GM12878 (cell line): Measurements from ENCODE around the gene VSTM2B. TPM values are rescaled to one million over a fixed set of nuclear protein-coding genes. Genes with fewer than 3 reads are reported as not detected.

Experiments
- ATAC-seq: fragments of 200-7000 bp; cut with Tn5 transposase; 3 replicates; pipeline ENCODE4 v1.9.1; 2020; ENCODE audit warnings: mild to moderate bottlenecking, moderate library complexity
- BruUV-seq: library from RNA; stranded (reverse); fragments of 400-500 nt; replicated peaks from 2 replicates; lab custom pipeline; 2021; lab: Mats Ljungman, UMichigan
- CTCF ChIA-PET: fragments of 300-600 bp; sonication (Branson Sonifier 250); formaldehyde crosslinking; extraction: SDS; loops from one replicate; lab custom pipeline; 2021; ENCODE audit warnings: inconsistent platforms; lab: Yijun Ruan, JAX
- POLR2A ChIA-PET: fragments of 350-600 bp; formaldehyde crosslinking; extraction: SDS; loops from one replicate; lab custom pipeline; 2021; ENCODE audit warnings: inconsistent platforms; lab: Charles Lee
- RAD21 ChIA-PET: fragments of 300-600 bp; sonication (Branson Sonifier 250); formaldehyde crosslinking; loops from one replicate; lab custom pipeline; 2023; ENCODE audit warnings: antibody characterized with exemption; ENCODE audit not compliant: unreplicated experiment; lab: Charles Lee
- SMC1A ChIA-PET: fragments of 300-600 bp; sonication (Branson Sonifier 250); formaldehyde crosslinking; loops from one replicate; lab custom pipeline; 2023; ENCODE audit not compliant: unreplicated experiment, uncharacterized antibody; lab: Charles Lee
- DNase-seq: peaks from one replicate; pipeline ENCODE4 v3.0.0-alpha.2; 2011; ENCODE audit warnings: low read depth, low spot score
- FAIRE-seq: peaks from 3 replicates; lab custom pipeline; 2011; peaks lifted over from hg19 to GRCh38; lab: Jason Lieb, UNC
- H2AFZ ChIP-seq: 2 replicates; pipeline ENCODE4 v1.6.0; 2011; ENCODE audit warnings: low read depth, low read length, control low read depth; ENCODE audit not compliant: control insufficient read depth
- H3K27ac ChIP-seq: 2 replicates; pipeline ENCODE4 v1.5.1; 2011; ENCODE audit warnings: control low read depth; ENCODE audit not compliant: control insufficient read depth, insufficient read depth
- H3K27me3 ChIP-seq, 2 experiments: replicated peaks in 1 of 2; 2 replicates each; pipeline versions ENCODE4 v1.6.0 to v1.6.1; 2011; ENCODE audit warnings: low read length in 1 of 2; ENCODE audit not compliant: control insufficient read depth in 2 of 2, insufficient read depth in 2 of 2
- H3K36me3 ChIP-seq, 2 experiments: 2 replicates each; pipeline ENCODE4 v1.5.1; 2011; ENCODE audit warnings: low read length in 1 of 2; ENCODE audit not compliant: control insufficient read depth in 2 of 2, insufficient read depth in 2 of 2
- H3K4me1 ChIP-seq: 2 replicates; pipeline ENCODE4 v1.6.1; 2011; ENCODE audit warnings: mild to moderate bottlenecking, low read length, moderate library complexity, mixed read lengths; ENCODE audit not compliant: control insufficient read depth, insufficient read depth
- H3K4me2 ChIP-seq: 2 replicates; pipeline ENCODE4 v1.6.0; 2011; ENCODE audit warnings: control low read depth; ENCODE audit not compliant: control insufficient read depth, insufficient read depth
- H3K4me3 ChIP-seq: fragments of 200-600 bp; sonication (generic); 2 replicates; pipeline ENCODE4 v1.5.1; 2016
- H3K79me2 ChIP-seq: 2 replicates; pipeline ENCODE4 v1.6.0; 2011; ENCODE audit warnings: low read length; ENCODE audit not compliant: control insufficient read depth, insufficient read depth
- H3K9ac ChIP-seq: 2 replicates; pipeline ENCODE4 v1.8.0; 2011; ENCODE audit warnings: low read length, control low read depth, mixed read lengths; ENCODE audit not compliant: control insufficient read depth, insufficient read depth
- H3K9me3 ChIP-seq: replicated peaks from 3 replicates; pipeline ENCODE4 v1.5.1; 2011; ENCODE audit warnings: mild to moderate bottlenecking, low read length; ENCODE audit not compliant: control insufficient read depth, insufficient read depth
- H4K20me1 ChIP-seq: 2 replicates; pipeline ENCODE4 v1.6.0; 2011; ENCODE audit not compliant: control insufficient read depth, insufficient read depth
- BCL11A ChIP-seq: IDR thresholded peaks from 2 replicates; pipeline ENCODE4 v1.6.1; 2011; ENCODE audit warnings: low read depth, low read length
- FOS ChIP-seq: IDR thresholded peaks from 3 replicates; pipeline ENCODE4 v1.6.1; 2011; ENCODE audit warnings: borderline replicate concordance; ENCODE audit not compliant: insufficient read length; ENCODE audit errors: extremely low read depth
- FOXK2 ChIP-seq: fragments of 450-650 bp; IDR thresholded peaks from 2 replicates; pipeline ENCODE4 v1.6.1; 2017; ENCODE audit warnings: mild to moderate bottlenecking, moderate library complexity
- MLLT1 ChIP-seq: fragments of 450-650 bp; IDR thresholded peaks from 2 replicates; pipeline ENCODE4 v1.6.1; 2016; ENCODE audit warnings: mild to moderate bottlenecking
- RELA ChIP-seq: fragments of 450-650 bp; IDR thresholded peaks from 2 replicates; pipeline ENCODE4 v1.8.0; 2014; ENCODE audit warnings: borderline replicate concordance; ENCODE audit not compliant: partially characterized antibody
- ZSCAN29 ChIP-seq: fragments of 450-650 bp; IDR thresholded peaks from 2 replicates; pipeline ENCODE4 v1.6.1; 2017; ENCODE audit warnings: mild to moderate bottlenecking, moderate library complexity
- WGBS: methylation state at CpG from one replicate; pipeline ENCODE4 v1.1.6; 2016; ENCODE audit warnings: low lambda C conversion rate; ENCODE audit not compliant: insufficient replicate concordance, insufficient coverage; ENCODE audit errors: missing lambda C conversion rate; 5-methylcytosine and 5-hydroxymethylcytosine counted together
- in situ Hi-C: fragments of 300-500 bp; cut with MboI; formaldehyde crosslinking; loops from 9 replicates; pipeline ENCODE4 v1.14.3; 2018; ENCODE audit warnings: mixed read lengths
- intact Hi-C: fragments of 100-400 bp; cut with micrococcal nuclease; formaldehyde crosslinking; loops from one replicate; pipeline ENCODE4 v1.14.2; 2022; ENCODE audit not compliant: unreplicated experiment
- polyA plus RNA-seq, 11 experiments: library from polyadenylated mRNA; depleted of rRNA in 4 of 11; unstranded in 6 of 11; stranded (reverse) in 5 of 11; fragments of >200 nt; fragmentation: Nextera tagmentation in 4 of 11; fragmentation: Illumina TruSeq in 1 of 11; extraction: Ambion mirVana in 4 of 11; extraction: Trizol in 1 of 11; gene quantifications; 1 replicate in 1 of 11; 2 replicates in 10 of 11; pipeline versions ENCODE4 v1.2.1 to v1.2.3, GENCODE V29; 2011 to 2016; ENCODE audit warnings: inconsistent platforms in 2 of 11, missing spikeins in 2 of 11, low read depth in 1 of 11
- total RNA-seq, 4 experiments: library from RNA; depleted of rRNA in 3 of 4; stranded (reverse); fragments of >200 nt in 3 of 4; fragmentation: Illumina TruSeq in 1 of 4; extraction: Trizol in 1 of 4; gene quantifications; 2 replicates each; pipeline versions ENCODE4 v1.2.1 to v1.2.3, GENCODE V29; 2013 to 2021

The VSTM2B gene
- total and polyA plus RNA-seq, 10 of the 15 experiments (the other 5 are each of a cell fraction or from before 2014, with no cell fraction given): not detected

GRCh38 chr19:29528350-29528945 lies 2.7 kb downstream of the VSTM2B start (continued):
- TF ChIP-seq MLLT1: no peak
- TF ChIP-seq ZSCAN29: no peak

DNA sequence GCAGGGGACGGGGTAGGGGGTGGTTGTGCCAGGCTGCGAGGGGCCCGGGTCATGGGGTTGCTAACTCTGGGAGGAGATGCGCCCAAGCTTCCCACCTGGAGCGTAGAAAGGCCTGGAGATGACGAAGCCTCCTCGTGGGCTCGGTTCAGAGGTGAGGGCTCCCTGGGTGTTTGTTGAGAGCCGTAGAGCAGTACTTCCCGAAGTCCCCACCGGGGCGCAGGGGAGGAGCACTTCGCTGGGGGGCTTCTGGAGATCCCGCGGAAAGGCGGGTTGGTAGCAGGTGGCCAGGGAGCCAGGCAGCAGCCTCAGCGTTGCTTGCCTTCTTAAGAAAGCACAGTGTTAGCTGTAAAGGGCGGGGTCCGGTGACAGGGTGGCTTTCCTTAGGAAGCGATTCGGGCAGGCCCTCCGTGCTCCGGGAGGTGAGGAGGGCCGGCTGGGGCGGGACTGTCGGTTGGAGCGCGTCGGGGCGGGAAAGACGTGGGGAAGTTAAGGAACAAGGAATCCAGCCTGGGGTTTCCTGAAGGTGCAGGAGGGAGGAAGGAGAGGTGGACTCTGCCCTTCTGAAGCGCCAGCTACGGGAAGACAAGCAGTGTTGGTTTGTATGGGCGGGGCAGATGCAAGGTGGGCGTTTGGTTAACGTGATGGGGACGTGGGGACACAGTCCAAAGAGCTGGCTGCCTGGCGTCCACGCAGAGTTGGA lies 3.3 kb downstream of the VSTM2B start:
- ChIA-PET SMC1A (no interaction called here), POLR2A (no interaction called here), RAD21 (no interaction called here)
- Histone ChIP-seq H3K27ac (no peak overlapping the region), H3K79me2 (no peaks in the 10 kb centered on the region), H3K4me3 (no peak overlapping the region), H3K4me1 (no peaks in the 10 kb centered on the region), H3K36me3 (no peaks in the 10 kb centered on the region), H4K20me1 (no peaks in the 10 kb centered on the region), H2AFZ (no peak overlapping the region), H3K9ac (no peak overlapping the region), H3K4me2 (no peak overlapping the region), H3K9me3 (no peaks in the 10 kb centered on the region)
- 21% methylated on average over 31 of the region's 39 CpGs for WGBS
- BruUV-seq: no TSS peak
- intact Hi-C loops: loop anchor here (5.0 kb wide), 1 partner anchor 62 kb away; no protein-coding TSS in a partner anchor
- no peak for DNase-seq
- no peak for TF ChIP-seq FOXK2
- TF ChIP-seq FOS: no peak
- no peak for TF ChIP-seq RELA
- TF ChIP-seq BCL11A: no peak
- TF ChIP-seq, all 136 proteins: peak for 0
- FAIRE-seq (no peak), ATAC-seq (no peak)
- in situ Hi-C loops: no loop called here
- H3K27me3 ChIP-seq: peaks cover 9 to 20% of the 10 kb centered on the region in 2 experiments
- CTCF ChIA-PET: no interaction called here
